GM21786 (cell line): Measurements from ENCODE around the gene MS4A4A.
"Not testable (repeated sequence)": the region's sequence is repeated elsewhere in the genome, so short reads cannot be mapped to it uniquely, and the experiment has no call there.

ENCODE experiments used
- ATAC-seq: cut with Tn5 transposase; IDR thresholded peaks from one replicate; pipeline ENCODE4 v1.9.1; 2021; ENCODE audit not compliant: unreplicated experiment

The MS4A4A gene

GRCh38 chr11:60301884-60302283, 21.4 kb downstream of the MS4A4A start:
- not testable (repeated sequence) for ATAC-seq

GRCh38 chr11:60303661-60304060, 23.2 kb downstream of the MS4A4A start:
- ATAC-seq: no peak

GRCh38 chr11:60305906-60306619, 25.6 kb downstream of the MS4A4A start:
- no peak for ATAC-seq

GRCh38 chr11:60307507-60308195, 27.2 kb downstream of the MS4A4A start:
- ATAC-seq: no peak

GRCh38 chr11:60310407-60310998, 30.0 kb downstream of the MS4A4A start:
- ATAC-seq: peak; percentile 63

- ATAC-seq: no peak
Measured at GRCh38 chr11:60314635-60315321, 34.3 kb downstream of the MS4A4A start.

GRCh38 chr11:60315871-60316270, 35.4 kb downstream of the MS4A4A start:
- ATAC-seq: no peak

GRCh38 chr11:60316317-60316716, 35.9 kb downstream of the MS4A4A start:
- ATAC-seq: no peak

GRCh38 chr11:60318726-60319125, 38.3 kb downstream of the MS4A4A start:
- no peak for ATAC-seq

GRCh38 chr11:60321051-60321450, 40.6 kb downstream of the MS4A4A start:
- no peak for ATAC-seq

GRCh38 chr11:60326955-60327354, 46.5 kb downstream of the MS4A4A start, which contains the start of gene MS4A6E:
Gene MS4A6E (plus strand): TSS chr11:60327255. CDS start chr11:60334896, 7,641 bp downstream.
- no peak for ATAC-seq

GRCh38 chr11:60328460-60328859, 48.0 kb downstream of the MS4A4A start:
- ATAC-seq: no peak

- ATAC-seq: no peak
Measured at GRCh38 chr11:60332846-60333245, 52.4 kb downstream of the MS4A4A start.

GRCh38 chr11:60334005-60334620, 53.6 kb downstream of the MS4A4A start:
- peak; percentile 60 for ATAC-seq

GRCh38 chr11:60336767-60337391, 56.4 kb downstream of the MS4A4A start:
- ATAC-seq: peak; percentile 38

- no peak for ATAC-seq
Measured at GRCh38 chr11:60338053-60338452, 57.6 kb downstream of the MS4A4A start.

- no peak for ATAC-seq
Measured at GRCh38 chr11:60339356-60339755, 58.9 kb downstream of the MS4A4A start.

GRCh38 chr11:60343094-60343704, 62.7 kb downstream of the MS4A4A start:
- ATAC-seq: no peak

- ATAC-seq: no peak
Measured at GRCh38 chr11:60344146-60344545, 63.7 kb downstream of the MS4A4A start.

GRCh38 chr11:60345489-60345888, 65.0 kb downstream of the MS4A4A start:
- no peak for ATAC-seq
